Activated T-cell treated with anti-CD3 and anti-CD28 coated beads, Interleukin-2, amount 50 U/mL, for 72 hours (primary cell): ENCODE data around the gene ALOX5. TPM values are rescaled to one million over a fixed set of nuclear protein-coding genes. Genes with fewer than 3 reads are reported as not detected.
"Not testable (repeated sequence)": the region's sequence is repeated elsewhere in the genome, so short reads cannot be mapped to it uniquely, and the experiment has no call there.

Experiments used
- ATAC-seq, 2 donors: fragments of 150-1000 bp; cut with Tn5 transposase; replicated peaks in 1 of 2; 2 replicates each; pipeline ENCODE4 v1.10.0; 2021; ENCODE audit warnings: moderate library complexity in 2 of 2, mild to moderate bottlenecking in 1 of 2
- DNase-seq, 2 donors: peaks; one replicate each; pipeline ENCODE4 v3.0.0; 2021 to 2022; ENCODE audit warnings: mixed read lengths in 1 of 2
- H3K27ac Mint-ChIP-seq: one replicate; pipeline ENCODE4 v1.8.0; 2022; ENCODE audit warnings: mild to moderate bottlenecking, moderate library complexity, mixed read lengths
- H3K27me3 Mint-ChIP-seq: one replicate; pipeline ENCODE4 v1.8.0; 2022; ENCODE audit warnings: low read depth, mixed read lengths
- H3K36me3 Mint-ChIP-seq, 2 donors: one replicate each; pipeline ENCODE4 v1.8.0; 2022; ENCODE audit warnings: mixed read lengths in 2 of 2, mild to moderate bottlenecking in 1 of 2; ENCODE audit not compliant: insufficient read depth in 2 of 2
- H3K4me1 Mint-ChIP-seq: one replicate; pipeline ENCODE4 v1.8.0; 2022; ENCODE audit warnings: low read depth, mixed read lengths
- H3K4me3 Mint-ChIP-seq, 2 donors: one replicate each; pipeline ENCODE4 v1.8.0; 2022; ENCODE audit warnings: mild to moderate bottlenecking in 2 of 2, mixed read lengths in 2 of 2, moderate library complexity in 2 of 2
- H3K9me3 Mint-ChIP-seq, 2 donors: one replicate each; pipeline ENCODE4 v1.8.0; 2022; ENCODE audit warnings: mixed read lengths in 2 of 2
- total RNA-seq, 2 donors: library from RNA; stranded (reverse); gene quantifications; one replicate each; pipeline ENCODE4 v1.2.3, GENCODE V29; 2022

The ALOX5 gene
- total RNA-seq, 2 donors from 2014 or later = 1.5 to 4.0 TPM

- peaks cover 38% of the 10 kb centered on the region for H3K4me1 Mint-ChIP-seq
- no peak overlapping the region for H3K4me3 Mint-ChIP-seq
- DNase-seq = no peak
- no peaks in the 10 kb centered on the region for H3K9me3 Mint-ChIP-seq
- H3K27ac Mint-ChIP-seq = no peak overlapping the region
- no peaks in the 10 kb centered on the region for H3K27me3 Mint-ChIP-seq
- no peaks in the 10 kb centered on the region for H3K36me3 Mint-ChIP-seq
- no peak for ATAC-seq
These were observed 94.1 kb downstream of the ALOX5 start for GRCh38 chr10:45468079-45468478.

- Mint-ChIP-seq H3K4me3 (peak overlapping the region; percentile 67 to 91), H3K9me3 (no peaks in the 10 kb centered on the region), H3K36me3 (no peaks in the 10 kb centered on the region), H3K27ac (peak overlapping the region; percentile 89), H3K27me3 (no peaks in the 10 kb centered on the region), H3K4me1 (peaks cover 32% of the 10 kb centered on the region)
- ATAC-seq = peak; percentile 89 to 90
- DNase-seq = peak; percentile 45
These were observed 96.3 kb downstream of the ALOX5 start for GRCh38 chr10:45470098-45471012.

DNA sequence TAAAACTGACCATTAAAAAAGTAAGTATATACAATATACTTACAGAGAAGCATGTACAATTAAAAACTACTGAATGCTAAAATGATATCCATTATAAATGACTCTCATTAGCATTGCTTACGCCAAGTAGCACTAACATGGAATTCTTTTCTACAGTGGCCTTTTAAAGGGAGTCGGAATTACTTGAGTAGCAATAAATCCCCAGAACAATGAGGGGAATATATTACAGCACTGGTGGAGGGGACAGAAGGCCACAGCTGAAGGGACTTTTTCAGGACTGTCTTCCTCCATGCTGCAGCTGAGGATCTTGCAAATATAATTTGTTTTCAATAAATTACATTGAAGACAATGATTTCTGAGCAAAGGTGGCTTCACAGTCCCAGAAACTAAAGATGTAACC is 97.0 kb downstream of the ALOX5 start:
- H3K4me3 Mint-ChIP-seq = no peak overlapping the region
- H3K27me3 Mint-ChIP-seq = no peaks in the 10 kb centered on the region
- peaks cover 3% of the 10 kb centered on the region in 2 donors for H3K9me3 Mint-ChIP-seq
- peaks cover 26% of the 10 kb centered on the region for H3K4me1 Mint-ChIP-seq
- H3K36me3 Mint-ChIP-seq = peaks cover 0 to 3% of the 10 kb centered on the region in 2 donors
- DNase-seq (no peak), ATAC-seq (no peak)
- peak overlapping the region; percentile 89 for H3K27ac Mint-ChIP-seq

DNA sequence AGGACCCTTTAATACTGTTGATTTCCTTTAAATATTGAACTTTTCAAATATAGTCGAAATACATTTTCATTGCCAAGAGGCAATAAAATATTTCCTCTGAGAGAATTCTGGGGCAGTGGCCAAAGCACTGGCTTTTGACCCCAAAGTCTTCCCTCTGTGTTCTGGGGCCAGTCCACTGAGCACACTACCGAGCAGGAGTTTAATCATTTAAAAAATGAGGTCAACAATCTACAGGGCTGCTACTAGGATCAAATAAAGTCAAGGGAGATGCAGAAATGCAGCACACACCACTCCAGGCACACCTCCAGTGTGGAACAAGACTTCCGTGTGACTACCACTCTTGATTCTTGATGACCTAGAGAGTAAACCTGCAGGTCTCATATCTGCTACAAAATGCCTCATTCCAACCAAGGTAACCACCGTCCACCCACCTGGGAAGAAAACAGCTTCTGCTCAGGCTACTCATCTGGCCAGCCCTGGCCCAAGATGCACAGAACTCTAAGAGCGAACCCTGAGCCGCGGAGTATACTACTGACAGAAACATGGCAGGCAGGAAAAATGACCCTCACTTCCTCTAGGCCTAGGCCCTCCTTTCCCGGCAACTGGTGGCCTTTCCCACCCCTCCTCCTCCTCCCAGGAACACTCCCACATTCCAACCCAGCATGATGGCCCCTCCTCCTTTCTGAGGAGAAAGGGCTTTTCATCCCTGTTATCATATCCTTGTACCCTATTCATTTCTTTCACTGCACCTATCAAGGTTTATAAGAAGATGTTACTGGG is 97.7 kb downstream of the ALOX5 start:
- no peaks in the 10 kb centered on the region for H3K27me3 Mint-ChIP-seq
- no peak for DNase-seq

GRCh38 chr10:45473126-45473525 is 99.1 kb downstream of the ALOX5 start:
- peaks cover 4 to 7% of the 10 kb centered on the region in 2 donors for H3K36me3 Mint-ChIP-seq
- no peaks in the 10 kb centered on the region for H3K27me3 Mint-ChIP-seq
- H3K9me3 Mint-ChIP-seq = peaks cover 4% of the 10 kb centered on the region in 2 donors
- DNase-seq (no peak), ATAC-seq (no peak)
- no peak overlapping the region for H3K27ac Mint-ChIP-seq
- no peak overlapping the region for H3K4me3 Mint-ChIP-seq
- H3K4me1 Mint-ChIP-seq = peaks cover 26% of the 10 kb centered on the region

More for the DNA sequence above, 97.7 kb downstream of the ALOX5 start:
- Mint-ChIP-seq H3K9me3 (peaks cover 3% of the 10 kb centered on the region in 2 donors), H3K36me3 (peaks cover 2 to 3% of the 10 kb centered on the region in 2 donors), H3K4me1 (peaks cover 26% of the 10 kb centered on the region), H3K27ac (no peak overlapping the region), H3K4me3 (no peak overlapping the region)
- ATAC-seq = no peak

DNA sequence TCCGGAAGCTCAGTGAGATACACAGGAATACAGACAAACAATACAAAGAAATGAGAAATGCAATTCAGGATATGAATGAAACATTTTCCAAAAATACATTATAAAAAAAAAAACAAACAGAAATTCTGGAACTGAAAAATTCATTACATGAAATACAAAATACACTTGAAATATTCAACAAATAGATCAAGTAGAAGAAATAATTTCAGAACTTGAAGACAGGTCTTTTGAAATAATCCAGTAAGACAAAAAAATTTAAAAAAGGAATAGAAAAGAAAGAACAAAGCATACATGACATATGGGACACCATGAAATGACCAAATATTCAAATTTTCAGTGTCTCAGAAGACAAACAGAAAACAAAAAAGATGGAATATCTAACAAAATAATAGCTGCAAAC is 102.5 kb downstream of the ALOX5 start:
- H3K4me1 Mint-ChIP-seq = no peaks in the 10 kb centered on the region
- DNase-seq (no peak), ATAC-seq (no peak)
- H3K4me3 Mint-ChIP-seq = no peak overlapping the region
- no peak overlapping the region for H3K27ac Mint-ChIP-seq
- peaks cover 16 to 22% of the 10 kb centered on the region in 2 donors for H3K36me3 Mint-ChIP-seq
- H3K27me3 Mint-ChIP-seq = no peaks in the 10 kb centered on the region
- peaks cover 11 to 15% of the 10 kb centered on the region in 2 donors for H3K9me3 Mint-ChIP-seq

GRCh38 chr10:45480294-45480693 is 106.3 kb downstream of the ALOX5 start:
- Mint-ChIP-seq H3K4me1 (no peaks in the 10 kb centered on the region), H3K27me3 (no peaks in the 10 kb centered on the region), H3K36me3 (peaks cover 23 to 26% of the 10 kb centered on the region in 2 donors), H3K9me3 (peaks cover 11 to 16% of the 10 kb centered on the region in 2 donors), H3K27ac (no peak overlapping the region), H3K4me3 (no peak overlapping the region)
- ATAC-seq (no peak), DNase-seq (no peak)

- not testable (repeated sequence) for H3K4me1 Mint-ChIP-seq
These were observed 107.1 kb downstream of the ALOX5 start for GRCh38 chr10:45481100-45481499.

GRCh38 chr10:45483002-45483401 is 109.0 kb downstream of the ALOX5 start:
- peaks cover 20 to 21% of the 10 kb centered on the region in 2 donors for H3K36me3 Mint-ChIP-seq
- H3K27ac Mint-ChIP-seq = no peak overlapping the region

More at GRCh38 chr10:45481100-45481499, 107.1 kb downstream of the ALOX5 start:
- DNase-seq, H3K27me3 Mint-ChIP-seq, H3K4me3 Mint-ChIP-seq, ATAC-seq, H3K27ac Mint-ChIP-seq: not testable (repeated sequence)
- Mint-ChIP-seq H3K9me3 (peaks cover 8 to 13% of the 10 kb centered on the region in 2 donors), H3K36me3 (peaks cover 23 to 24% of the 10 kb centered on the region in 2 donors)

GRCh38 chr10:45487735-45488134 is 113.7 kb downstream of the ALOX5 start:
- Mint-ChIP-seq H3K27me3 (no peaks in the 10 kb centered on the region), H3K4me1 (no peaks in the 10 kb centered on the region), H3K4me3 (no peak overlapping the region), H3K27ac (no peak overlapping the region), H3K36me3 (peaks cover 1 to 2% of the 10 kb centered on the region in 2 donors), H3K9me3 (peaks cover 0 to 2% of the 10 kb centered on the region in 2 donors)
- DNase-seq (no peak), ATAC-seq (no peak)

More at GRCh38 chr10:45483002-45483401, 109.0 kb downstream of the ALOX5 start:
- DNase-seq (no peak), ATAC-seq (no peak)
- Mint-ChIP-seq H3K27me3 (no peaks in the 10 kb centered on the region), H3K4me1 (no peaks in the 10 kb centered on the region), H3K4me3 (no peak overlapping the region), H3K9me3 (peaks cover 6 to 13% of the 10 kb centered on the region in 2 donors)

GRCh38 chr10:45488365-45488764 is 114.3 kb downstream of the ALOX5 start:
- H3K9me3 Mint-ChIP-seq = peaks cover 0 to 2% of the 10 kb centered on the region in 2 donors
- H3K27me3 Mint-ChIP-seq = no peaks in the 10 kb centered on the region
- no peak overlapping the region for H3K4me3 Mint-ChIP-seq
- no peaks in the 10 kb centered on the region for H3K4me1 Mint-ChIP-seq
- DNase-seq (no peak), ATAC-seq (no peak)
- H3K36me3 Mint-ChIP-seq = peaks cover 0 to 1% of the 10 kb centered on the region in 2 donors
- no peak overlapping the region for H3K27ac Mint-ChIP-seq

GRCh38 chr10:45490277-45490676 is 116.3 kb downstream of the ALOX5 start:
- no peak overlapping the region for H3K27ac Mint-ChIP-seq
- DNase-seq (no peak), ATAC-seq (no peak)
- H3K4me1 Mint-ChIP-seq = peaks cover 2% of the 10 kb centered on the region
- peaks cover under 1 to 4% of the 10 kb centered on the region in 2 donors for H3K36me3 Mint-ChIP-seq
- no peaks in the 10 kb centered on the region for H3K27me3 Mint-ChIP-seq
- H3K9me3 Mint-ChIP-seq = peaks cover under 1 to 3% of the 10 kb centered on the region in 2 donors
- no peak overlapping the region for H3K4me3 Mint-ChIP-seq

- peaks cover 6% of the 10 kb centered on the region for H3K4me1 Mint-ChIP-seq
- no peak for DNase-seq
These were observed 117.0 kb downstream of the ALOX5 start for GRCh38 chr10:45491061-45491460.

More at GRCh38 chr10:45491061-45491460, 117.0 kb downstream of the ALOX5 start:
- H3K36me3 Mint-ChIP-seq = peaks cover 5 to 8% of the 10 kb centered on the region in 2 donors
- no peak for ATAC-seq
- H3K27me3 Mint-ChIP-seq = no peaks in the 10 kb centered on the region
- no peak overlapping the region for H3K27ac Mint-ChIP-seq
- no peak overlapping the region for H3K4me3 Mint-ChIP-seq
- peaks cover 4 to 7% of the 10 kb centered on the region in 2 donors for H3K9me3 Mint-ChIP-seq
